A549 (cell line): Measurements from ENCODE around the gene NKTR.

Experiments
- BHLHE40 ChIP-seq: IDR thresholded peaks from 2 replicates; pipeline ENCODE4 v1.6.1; 2012; ENCODE audit warnings: low read depth, low read length, inconsistent platforms
- CHD2 ChIP-seq: fragments of 150-350 bp; IDR thresholded peaks from 2 replicates; pipeline ENCODE4 v1.6.1; 2014; ENCODE audit warnings: low read length; ENCODE audit not compliant: partially characterized antibody
- CTCF ChIP-seq: fragments of >200 bp; sonication (Bioruptor Twin); formaldehyde crosslinking; IDR thresholded peaks from 3 replicates; pipeline ENCODE4 v1.5.1; 2016
- EP300 ChIP-seq, 2 experiments: fragments of >200 bp; sonication (Bioruptor Twin); formaldehyde crosslinking; IDR thresholded peaks; 2 replicates in 1 of 2; 3 replicates in 1 of 2; pipeline ENCODE4 v1.6.1; 2016 to 2017
- FOSB ChIP-seq: fragments of 250-450 bp; sonication (Bioruptor Pico); IDR thresholded peaks from 2 replicates; pipeline ENCODE4 v1.5.0; 2020; ENCODE audit warnings: mild to moderate bottlenecking, moderate library complexity
- GATA3 ChIP-seq: IDR thresholded peaks from 2 replicates; pipeline ENCODE4 v1.6.1; 2012; ENCODE audit warnings: borderline replicate concordance
- HDAC2 ChIP-seq: fragments of 200-600 bp; sonication (generic); IDR thresholded peaks from 2 replicates; pipeline ENCODE4 v1.6.1; 2016
- HES2 ChIP-seq: fragments of >200 bp; sonication (Bioruptor Twin); formaldehyde crosslinking; IDR thresholded peaks from 2 replicates; pipeline ENCODE4 v1.6.1; 2016
- MAFK ChIP-seq: fragments of 450-650 bp; IDR thresholded peaks from 2 replicates; pipeline ENCODE4 v1.6.1; 2014; ENCODE audit not compliant: partially characterized antibody
- MAX ChIP-seq: IDR thresholded peaks from 2 replicates; pipeline ENCODE4 v1.6.1; 2012
- MYC ChIP-seq: IDR thresholded peaks from 2 replicates; pipeline ENCODE4 v1.6.1; 2012; ENCODE audit warnings: mild to moderate bottlenecking, inconsistent platforms, low read length, improper control_type of control experiment, borderline replicate concordance
- POLR2A ChIP-seq: IDR thresholded peaks from 2 replicates; pipeline ENCODE4 v1.6.1; 2012; ENCODE audit warnings: mild to moderate bottlenecking, low read length
- POLR2AphosphoS2 ChIP-seq: conservative IDR thresholded peaks from 2 replicates; pipeline ENCODE4 v1.6.1; 2012; ENCODE audit warnings: low read length, improper control_type of control experiment, inconsistent platforms
- USF2 ChIP-seq: fragments of 450-650 bp; IDR thresholded peaks from 2 replicates; pipeline ENCODE4 v1.6.1; 2014; ENCODE audit warnings: antibody characterized with exemption

- TF ChIP-seq CTCF: no peak
- TF ChIP-seq POLR2A: no peak
- TF ChIP-seq FOSB: no peak
- TF ChIP-seq CHD2: no peak
- no peak for TF ChIP-seq POLR2AphosphoS2
- TF ChIP-seq USF2: no peak
- no peak for TF ChIP-seq HES2
- TF ChIP-seq MAX: no peak
- no peak for TF ChIP-seq MAFK
- no peak for TF ChIP-seq GATA3
- no peak for TF ChIP-seq MYC
- no peak for TF ChIP-seq HDAC2
- TF ChIP-seq BHLHE40: no peak
- TF ChIP-seq EP300 (IDR thresholded peaks at IDR 0.05): no peak
Observed at GRCh38 chr3:42685363-42685881, 84.9 kb downstream of the NKTR start, which contains the start of gene KLHL40.
